Measurements from ENCODE around the gene LIPE.

DNA sequence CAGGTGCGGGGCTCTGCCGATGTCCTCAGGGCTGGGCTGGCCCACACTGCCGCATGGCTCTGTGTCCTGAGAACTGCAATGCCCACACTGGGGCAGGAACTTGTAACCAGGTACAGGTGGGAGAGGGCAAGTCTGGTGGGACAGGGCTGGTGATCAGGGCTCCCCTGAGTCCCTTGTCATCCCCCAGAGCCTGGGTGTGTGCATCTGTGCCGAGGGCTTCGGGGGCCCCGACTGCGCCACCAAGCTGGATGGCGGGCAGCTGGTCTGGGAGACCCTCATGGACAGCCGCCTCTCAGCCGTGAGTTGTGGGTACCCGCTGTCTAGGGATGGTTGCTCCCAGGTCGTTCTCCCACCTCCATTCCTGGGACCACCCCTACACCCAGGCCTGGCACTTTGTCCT, 71.3 kb downstream of the LIPE start:
- TF ChIP-seq, protein P1, sequence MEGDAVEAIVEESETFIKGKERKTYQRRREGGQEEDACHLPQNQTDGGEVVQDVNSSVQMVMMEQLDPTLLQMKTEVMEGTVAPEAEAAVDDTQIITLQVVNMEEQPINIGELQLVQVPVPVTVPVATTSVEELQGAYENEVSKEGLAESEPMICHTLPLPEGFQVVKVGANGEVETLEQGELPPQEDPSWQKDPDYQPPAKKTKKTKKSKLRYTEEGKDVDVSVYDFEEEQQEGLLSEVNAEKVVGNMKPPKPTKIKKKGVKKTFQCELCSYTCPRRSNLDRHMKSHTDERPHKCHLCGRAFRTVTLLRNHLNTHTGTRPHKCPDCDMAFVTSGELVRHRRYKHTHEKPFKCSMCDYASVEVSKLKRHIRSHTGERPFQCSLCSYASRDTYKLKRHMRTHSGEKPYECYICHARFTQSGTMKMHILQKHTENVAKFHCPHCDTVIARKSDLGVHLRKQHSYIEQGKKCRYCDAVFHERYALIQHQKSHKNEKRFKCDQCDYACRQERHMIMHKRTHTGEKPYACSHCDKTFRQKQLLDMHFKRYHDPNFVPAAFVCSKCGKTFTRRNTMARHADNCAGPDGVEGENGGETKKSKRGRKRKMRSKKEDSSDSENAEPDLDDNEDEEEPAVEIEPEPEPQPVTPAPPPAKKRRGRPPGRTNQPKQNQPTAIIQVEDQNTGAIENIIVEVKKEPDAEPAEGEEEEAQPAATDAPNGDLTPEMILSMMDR (conservative IDR thresholded peaks at IDR 0.05; ENCODE audit: low read depth in 2 of 2), result no peak
- TF ChIP-seq POLR2AphosphoS5 (IDR thresholded peaks at IDR 0.05; ENCODE audit: low read depth) (no peak), EZH2 (IDR thresholded peaks at IDR 0.05; ENCODE audit: low read depth, unreplicated experiment) (no peak), CREB1 (CRISPR knock-in tag; IDR thresholded peaks at IDR 0.05; ENCODE audit: low read depth) (no peak), EZH2phosphoT487 (IDR thresholded peaks at IDR 0.05; ENCODE audit: unreplicated experiment) (no peak), ZNF331 (CRISPR knock-in tag; IDR thresholded peaks at IDR 0.05; ENCODE audit: low read depth) (no peak), JUNB (IDR thresholded peaks at IDR 0.05; ENCODE audit: unreplicated experiment) (no peak)
- TF ChIP-seq, protein P2, sequence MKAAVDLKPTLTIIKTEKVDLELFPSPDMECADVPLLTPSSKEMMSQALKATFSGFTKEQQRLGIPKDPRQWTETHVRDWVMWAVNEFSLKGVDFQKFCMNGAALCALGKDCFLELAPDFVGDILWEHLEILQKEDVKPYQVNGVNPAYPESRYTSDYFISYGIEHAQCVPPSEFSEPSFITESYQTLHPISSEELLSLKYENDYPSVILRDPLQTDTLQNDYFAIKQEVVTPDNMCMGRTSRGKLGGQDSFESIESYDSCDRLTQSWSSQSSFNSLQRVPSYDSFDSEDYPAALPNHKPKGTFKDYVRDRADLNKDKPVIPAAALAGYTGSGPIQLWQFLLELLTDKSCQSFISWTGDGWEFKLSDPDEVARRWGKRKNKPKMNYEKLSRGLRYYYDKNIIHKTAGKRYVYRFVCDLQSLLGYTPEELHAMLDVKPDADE (IDR thresholded peaks at IDR 0.05), result no peak
- TF ChIP-seq, protein P3, sequence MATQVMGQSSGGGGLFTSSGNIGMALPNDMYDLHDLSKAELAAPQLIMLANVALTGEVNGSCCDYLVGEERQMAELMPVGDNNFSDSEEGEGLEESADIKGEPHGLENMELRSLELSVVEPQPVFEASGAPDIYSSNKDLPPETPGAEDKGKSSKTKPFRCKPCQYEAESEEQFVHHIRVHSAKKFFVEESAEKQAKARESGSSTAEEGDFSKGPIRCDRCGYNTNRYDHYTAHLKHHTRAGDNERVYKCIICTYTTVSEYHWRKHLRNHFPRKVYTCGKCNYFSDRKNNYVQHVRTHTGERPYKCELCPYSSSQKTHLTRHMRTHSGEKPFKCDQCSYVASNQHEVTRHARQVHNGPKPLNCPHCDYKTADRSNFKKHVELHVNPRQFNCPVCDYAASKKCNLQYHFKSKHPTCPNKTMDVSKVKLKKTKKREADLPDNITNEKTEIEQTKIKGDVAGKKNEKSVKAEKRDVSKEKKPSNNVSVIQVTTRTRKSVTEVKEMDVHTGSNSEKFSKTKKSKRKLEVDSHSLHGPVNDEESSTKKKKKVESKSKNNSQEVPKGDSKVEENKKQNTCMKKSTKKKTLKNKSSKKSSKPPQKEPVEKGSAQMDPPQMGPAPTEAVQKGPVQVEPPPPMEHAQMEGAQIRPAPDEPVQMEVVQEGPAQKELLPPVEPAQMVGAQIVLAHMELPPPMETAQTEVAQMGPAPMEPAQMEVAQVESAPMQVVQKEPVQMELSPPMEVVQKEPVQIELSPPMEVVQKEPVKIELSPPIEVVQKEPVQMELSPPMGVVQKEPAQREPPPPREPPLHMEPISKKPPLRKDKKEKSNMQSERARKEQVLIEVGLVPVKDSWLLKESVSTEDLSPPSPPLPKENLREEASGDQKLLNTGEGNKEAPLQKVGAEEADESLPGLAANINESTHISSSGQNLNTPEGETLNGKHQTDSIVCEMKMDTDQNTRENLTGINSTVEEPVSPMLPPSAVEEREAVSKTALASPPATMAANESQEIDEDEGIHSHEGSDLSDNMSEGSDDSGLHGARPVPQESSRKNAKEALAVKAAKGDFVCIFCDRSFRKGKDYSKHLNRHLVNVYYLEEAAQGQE (IDR thresholded peaks at IDR 0.05; ENCODE audit: unreplicated experiment), result no peak

Measured in GM23338 (cell line).